Lower leg skin (tissue), 4 donors: ENCODE measurements around the gene LRRC39. TPM values are rescaled to one million over a fixed set of nuclear protein-coding genes. Genes with fewer than 3 reads are reported as not detected.

ENCODE experiments used
- DNase-seq, 2 donors: peaks; one replicate each; pipeline ENCODE4 v3.0.0-alpha.2; 2019; ENCODE audit warnings: low spot score in 2 of 2
- H3K4me3 ChIP-seq: fragments of 200-600 bp; sonication (generic); 2 replicates; pipeline ENCODE4 v1.5.1; 2017; ENCODE audit warnings: mild to moderate bottlenecking, low read depth; ENCODE audit not compliant: poor library complexity, severe bottlenecking
- CTCF ChIP-seq, 3 donors: fragments of 450-650 bp; IDR thresholded peaks; one replicate each; pipeline ENCODE4 v1.5.1; 2016; ENCODE audit warnings: antibody characterized with exemption in 3 of 3, mild to moderate bottlenecking in 3 of 3, moderate library complexity in 2 of 3
- POLR2A ChIP-seq, 2 donors: fragments of 450-650 bp; IDR thresholded peaks; one replicate each; pipeline ENCODE4 v1.6.1; 2016 to 2017; ENCODE audit warnings: antibody characterized with exemption in 2 of 2, mild to moderate bottlenecking in 1 of 2, moderate library complexity in 1 of 2
- WGBS, 2 donors: methylation state at CpG; one replicate each; pipeline ENCODE4 v1.1.5; 2018; 5-methylcytosine and 5-hydroxymethylcytosine counted together
- intact Hi-C: fragments of 100-400 bp; cut with DNase I; formaldehyde crosslinking; loops from one replicate; pipeline ENCODE4 v1.15.0; 2023; ENCODE audit warnings: low total_unique reads
- total RNA-seq, 4 donors: library from RNA; depleted of rRNA; stranded (reverse); fragments of >200 nt; gene quantifications; one replicate each; pipeline ENCODE4 v1.1.0, GENCODE V29; 2016

Gene LRRC39
- total RNA-seq, 4 donors from 2014 or later, result 1.2 to 1.6 (median 1.2) TPM; not detected in 1

- DNase-seq, result no peak
- intact Hi-C loops, result no loop called here
- TF ChIP-seq POLR2A (IDR thresholded peaks at IDR 0.05) (no peak), CTCF (IDR thresholded peaks at IDR 0.05) (no peak)
These were observed 13.8 kb downstream of the LRRC39 start for GRCh38 chr1:100164216-100164615.

GRCh38 chr1:100162881-100163280, 15.2 kb downstream of the LRRC39 start:
- TF ChIP-seq POLR2A (IDR thresholded peaks at IDR 0.05) (no peak), CTCF (IDR thresholded peaks at IDR 0.05) (no peak)
- H3K4me3 ChIP-seq, result no peak overlapping the region
- intact Hi-C loops, result no loop called here
- DNase-seq, result no peak

More at GRCh38 chr1:100164216-100164615, 13.8 kb downstream of the LRRC39 start:
- H3K4me3 ChIP-seq, result no peak overlapping the region
- WGBS, 2 donors, result 55 to 72% methylated on average over 2 of the region's 2 CpGs

- no peak for DNase-seq
- intact Hi-C loops, result loop anchor here (10.0 kb wide), 1 partner anchor 927 kb away; no protein-coding TSS in a partner anchor
- H3K4me3 ChIP-seq, result no peak overlapping the region
- 74 to 86% methylated on average over 4 of the region's 4 CpGs for WGBS, 2 donors
- TF ChIP-seq POLR2A (IDR thresholded peaks at IDR 0.05) (no peak), CTCF (IDR thresholded peaks at IDR 0.05) (no peak)
These were observed 25.8 kb downstream of the LRRC39 start for GRCh38 chr1:100152271-100152670.

GRCh38 chr1:100151679-100152078, 26.4 kb downstream of the LRRC39 start:
- intact Hi-C loops, result loop anchor here (10.0 kb wide), 1 partner anchor 927 kb away; no protein-coding TSS in a partner anchor
- TF ChIP-seq CTCF (IDR thresholded peaks at IDR 0.05) (no peak), POLR2A (IDR thresholded peaks at IDR 0.05) (no peak)

GRCh38 chr1:100147875-100148274, 30.2 kb downstream of the LRRC39 start:
- intact Hi-C loops, result no loop called here
- WGBS, 2 donors, result 85 to 87% methylated on average over 4 of the region's 4 CpGs
- TF ChIP-seq CTCF (IDR thresholded peaks at IDR 0.05) (no peak), POLR2A (IDR thresholded peaks at IDR 0.05) (no peak)
- no peak overlapping the region for H3K4me3 ChIP-seq
- no peak for DNase-seq

More at GRCh38 chr1:100151679-100152078, 26.4 kb downstream of the LRRC39 start:
- WGBS, 2 donors, result 57 to 71% methylated on average over 2 of the region's 2 CpGs
- no peak for DNase-seq
- H3K4me3 ChIP-seq, result no peak overlapping the region

- intact Hi-C loops, result no loop called here
- no peak overlapping the region for H3K4me3 ChIP-seq
- TF ChIP-seq POLR2A (IDR thresholded peaks at IDR 0.05), result no peak
- TF ChIP-seq CTCF (IDR thresholded peaks at IDR 0.05), result no peak
- DNase-seq, result no peak
- WGBS, 2 donors, result 92 to 98% methylated on average over 1 of the region's 1 CpG
These were observed 31.1 kb downstream of the LRRC39 start for GRCh38 chr1:100146958-100147357.
